NCI-H1930 (cell line): ENCODE measurements around the gene PLEKHG1.

ENCODE experiments used
- DNase-seq, 2 experiments: peaks; one replicate each; lab custom pipeline; 2025; lab: John Stamatoyannopoulos, UW

PLEKHG1 gene

GRCh38 chr6:150620244-150620643 lies 20.6 kb downstream of the PLEKHG1 start:
- DNase-seq = no peak

GRCh38 chr6:150620763-150621162 lies 21.1 kb downstream of the PLEKHG1 start:
- no peak for DNase-seq

- DNase-seq = no peak
Measured at GRCh38 chr6:150622476-150622875, 22.8 kb downstream of the PLEKHG1 start.

GRCh38 chr6:150622941-150623874 lies 23.5 kb downstream of the PLEKHG1 start:
- DNase-seq = no peak

- no peak for DNase-seq
Measured at GRCh38 chr6:150624191-150624590, 24.5 kb downstream of the PLEKHG1 start.

GRCh38 chr6:150625927-150626326 lies 26.2 kb downstream of the PLEKHG1 start:
- no peak for DNase-seq

- DNase-seq = no peak
Measured at GRCh38 chr6:150627154-150627553, 27.5 kb downstream of the PLEKHG1 start.

GRCh38 chr6:150627585-150628025 lies 27.9 kb downstream of the PLEKHG1 start:
- no peak for DNase-seq

- DNase-seq = no peak
Measured at GRCh38 chr6:150628908-150629307, 29.2 kb downstream of the PLEKHG1 start.

- no peak for DNase-seq
Measured at GRCh38 chr6:150631283-150631983, 31.7 kb downstream of the PLEKHG1 start.

GRCh38 chr6:150631984-150632642 lies 32.4 kb downstream of the PLEKHG1 start:
- DNase-seq = no peak

GRCh38 chr6:150632785-150633485 lies 33.2 kb downstream of the PLEKHG1 start:
- no peak for DNase-seq

- DNase-seq = no peak
Measured at GRCh38 chr6:150633486-150633834, 33.8 kb downstream of the PLEKHG1 start.

GRCh38 chr6:150634176-150634963 lies 34.7 kb downstream of the PLEKHG1 start:
- no peak for DNase-seq

- no peak for DNase-seq
Measured at GRCh38 chr6:150634964-150635292, 35.2 kb downstream of the PLEKHG1 start.

- no peak for DNase-seq
Measured at GRCh38 chr6:150635906-150636514, 36.3 kb downstream of the PLEKHG1 start.

- no peak for DNase-seq
Measured at GRCh38 chr6:150636808-150637207, 37.1 kb downstream of the PLEKHG1 start.

GRCh38 chr6:150637266-150637665 lies 37.6 kb downstream of the PLEKHG1 start:
- no peak for DNase-seq

- DNase-seq = no peak
Measured at GRCh38 chr6:150638267-150638666, 38.6 kb downstream of the PLEKHG1 start.

GRCh38 chr6:150638765-150639164 lies 39.1 kb downstream of the PLEKHG1 start:
- DNase-seq = no peak

GRCh38 chr6:150639823-150640331 lies 40.2 kb downstream of the PLEKHG1 start:
- no peak for DNase-seq
